ENCODE data around the gene ANKRD6. TPM values are rescaled to one million over a fixed set of nuclear protein-coding genes. Genes with fewer than 3 reads are reported as not detected.

The ANKRD6 gene
- total RNA-seq, 2 experiments from 2014 or later: 2.4 to 7.0 TPM

- POLR2A ChIA-PET: interaction anchor here (0.5 to 0.7 kb wide), 3 partner anchors 22 to 178 kb away, joined by 3 read pairs; no protein-coding TSS in a partner anchor
- Histone ChIP-seq H3K36me3 (ENCODE audit: insufficient read depth, low read length) (peaks cover 75% of the 10 kb centered on the region), H2AFZ (ENCODE audit: low read length) (no peak overlapping the region), H3K4me3 (ENCODE audit: low read depth, low read length, poor library complexity, severe bottlenecking) (no peak overlapping the region), H4K20me1 (ENCODE audit: insufficient read depth, low read length) (no peaks in the 10 kb centered on the region), H3K9me2 (ENCODE audit: insufficient read depth, low read length) (no peaks in the 10 kb centered on the region), H3K9me3 (ENCODE audit: low read length) (no peaks in the 10 kb centered on the region), H3K4me2 (ENCODE audit: low read length) (no peak overlapping the region), H3K4me1 (ENCODE audit: insufficient read depth, low read length, poor library complexity, severe bottlenecking) (peaks cover 10% of the 10 kb centered on the region), H3K27ac (ENCODE audit: low read depth, low read length, poor library complexity, severe bottlenecking) (no peak overlapping the region), H3K79me2 (ENCODE audit: insufficient read depth, low read depth, low read length) (no peaks in the 10 kb centered on the region; the same call in 1 of the 2 replicates)
- BruUV-seq (replicated peaks): no TSS peak
- TF ChIP-seq CTCF (conservative IDR thresholded peaks at IDR 0.05; ENCODE audit: low read length) (no peak), EZH2phosphoT487 (IDR thresholded peaks at IDR 0.05; ENCODE audit: borderline replicate concordance, low read depth, low read length) (no peak)
- intact Hi-C loops (cut with micrococcal nuclease; ENCODE audit: unreplicated experiment): no loop called here
- no peak for DNase-seq (ENCODE audit: low spot score)
- CTCF ChIA-PET (ENCODE audit: unreplicated experiment): no interaction called here
Measured at GRCh38 chr6:89643406-89643805, 210.5 kb downstream of the ANKRD6 start.

GRCh38 chr6:89644864-89645263 is 211.9 kb downstream of the ANKRD6 start:
- Histone ChIP-seq H3K4me2 (ENCODE audit: low read length) (no peak overlapping the region), H3K27ac (ENCODE audit: low read depth, low read length, poor library complexity, severe bottlenecking) (no peak overlapping the region), H3K9me3 (ENCODE audit: low read length) (no peaks in the 10 kb centered on the region), H3K9me2 (ENCODE audit: insufficient read depth, low read length) (no peaks in the 10 kb centered on the region), H3K4me3 (ENCODE audit: low read depth, low read length, poor library complexity, severe bottlenecking) (no peak overlapping the region), H4K20me1 (ENCODE audit: insufficient read depth, low read length) (no peaks in the 10 kb centered on the region), H3K36me3 (ENCODE audit: insufficient read depth, low read length) (peaks cover 90% of the 10 kb centered on the region), H3K4me1 (ENCODE audit: insufficient read depth, low read length, poor library complexity, severe bottlenecking) (no peaks in the 10 kb centered on the region), H2AFZ (ENCODE audit: low read length) (no peak overlapping the region), H3K79me2 (ENCODE audit: insufficient read depth, low read depth, low read length) (no peaks in the 10 kb centered on the region; the same call in 1 of the 2 replicates)
- POLR2A ChIA-PET: no interaction called here
- intact Hi-C loops (cut with micrococcal nuclease; ENCODE audit: unreplicated experiment): no loop called here
- no peak for DNase-seq (ENCODE audit: low spot score)
- no peak for TF ChIP-seq EZH2phosphoT487 (IDR thresholded peaks at IDR 0.05; ENCODE audit: borderline replicate concordance, low read depth, low read length)
- no peak for TF ChIP-seq CTCF (conservative IDR thresholded peaks at IDR 0.05; ENCODE audit: low read length)
- CTCF ChIA-PET (ENCODE audit: unreplicated experiment): no interaction called here
- BruUV-seq (replicated peaks): no TSS peak

- no peaks in the 10 kb centered on the region for H3K9me2 ChIP-seq (ENCODE audit: insufficient read depth, low read length)
- intact Hi-C loops (cut with micrococcal nuclease; ENCODE audit: unreplicated experiment): no loop called here
- BruUV-seq (replicated peaks): no TSS peak
- H2AFZ ChIP-seq (ENCODE audit: low read length): no peak overlapping the region
- no peak overlapping the region for H3K27ac ChIP-seq (ENCODE audit: low read depth, low read length, poor library complexity, severe bottlenecking)
- H3K9me3 ChIP-seq (ENCODE audit: low read length): no peaks in the 10 kb centered on the region
- H4K20me1 ChIP-seq (ENCODE audit: insufficient read depth, low read length): no peaks in the 10 kb centered on the region
- ChIA-PET POLR2A (interaction anchor here (0.6 to 1.4 kb wide), 3 partner anchors 11 to 13 kb away, joined by 3 to 4 read pairs (median 4); partner anchors contain the start of gene LYRM2), CTCF (ENCODE audit: unreplicated experiment) (no interaction called here)
- no peak for TF ChIP-seq CTCF (conservative IDR thresholded peaks at IDR 0.05; ENCODE audit: low read length)
- peaks cover 97% of the 10 kb centered on the region for H3K36me3 ChIP-seq (ENCODE audit: insufficient read depth, low read length)
- no peak for DNase-seq (ENCODE audit: low spot score)
- H3K4me3 ChIP-seq (ENCODE audit: low read depth, low read length, poor library complexity, severe bottlenecking): no peak overlapping the region
- H3K4me2 ChIP-seq (ENCODE audit: low read length): no peak overlapping the region
- H3K4me1 ChIP-seq (ENCODE audit: insufficient read depth, low read length, poor library complexity, severe bottlenecking): no peaks in the 10 kb centered on the region
- no peaks in the 10 kb centered on the region for H3K79me2 ChIP-seq (ENCODE audit: insufficient read depth, low read depth, low read length)
Measured at GRCh38 chr6:89649682-89650081, 216.7 kb downstream of the ANKRD6 start.
